CD14-positive monocyte (primary cell): ENCODE data around the gene OSBPL10. TPM values are rescaled to one million over a fixed set of nuclear protein-coding genes. Genes with fewer than 3 reads are reported as not detected.

Source experiments
- DNase-seq, 3 donors: peaks; one replicate each; pipeline ENCODE4 v3.0.0-alpha.2; 2011 to 2022
- H2AFZ ChIP-seq: 2 replicates; pipeline ENCODE4 v1.6.0; 2012; ENCODE audit warnings: mild to moderate bottlenecking, low read depth, low read length, inconsistent platforms; ENCODE audit not compliant: insufficient read depth, poor library complexity, severe bottlenecking
- H3K27ac ChIP-seq, 2 donors: 1 replicate in 1 of 2; 2 replicates in 1 of 2; pipeline ENCODE4 v1.5.1; 2012 to 2013; ENCODE audit warnings: low read length in 2 of 2, control low read depth in 1 of 2, inconsistent platforms in 1 of 2, low read depth in 1 of 2, mild to moderate bottlenecking in 1 of 2
- H3K27me3 ChIP-seq, 2 donors: one replicate each; pipeline versions ENCODE4 v1.6.0 to v1.6.1; 2011 to 2013; ENCODE audit warnings: low read length in 2 of 2; ENCODE audit not compliant: control insufficient read depth in 2 of 2, insufficient read depth in 2 of 2
- H3K36me3 ChIP-seq, 2 donors: replicated peaks in 1 of 2; 1 replicate in 1 of 2; 2 replicates in 1 of 2; pipeline versions ENCODE4 v1.5.1 to v1.6.1; 2012 to 2013; ENCODE audit warnings: low read length in 2 of 2, control low read depth in 1 of 2, inconsistent platforms in 1 of 2, mild to moderate bottlenecking in 1 of 2; ENCODE audit not compliant: insufficient read depth in 2 of 2, control insufficient read depth in 1 of 2
- H3K4me1 ChIP-seq, 2 donors: 1 replicate in 1 of 2; 2 replicates in 1 of 2; pipeline versions ENCODE4 v1.5.1 to v1.6.1; 2012 to 2013; ENCODE audit warnings: low read length in 2 of 2, control low read depth in 1 of 2, inconsistent platforms in 1 of 2, mild to moderate bottlenecking in 1 of 2, moderate library complexity in 1 of 2; ENCODE audit not compliant: insufficient read depth in 2 of 2, control insufficient read depth in 1 of 2
- H3K4me2 ChIP-seq: replicated peaks from 2 replicates; pipeline ENCODE3; 2012; ENCODE audit warnings: low read length, moderate library complexity, mild to moderate bottlenecking; ENCODE audit not compliant: poor library complexity, severe bottlenecking; ENCODE audit errors: extremely low read depth
- H3K4me3 ChIP-seq, 3 experiments: fragments of 200-600 bp in 1 of 3; sonication (generic) in 1 of 3; replicated peaks in 1 of 3; 1 replicate in 2 of 3; 2 replicates in 1 of 3; pipeline ENCODE4 v1.5.1; 2011 to 2013; ENCODE audit warnings: low read length in 3 of 3, mild to moderate bottlenecking in 3 of 3, control low read depth in 2 of 3, low read depth in 2 of 3, inconsistent platforms in 1 of 3, moderate library complexity in 1 of 3
- H3K79me2 ChIP-seq: 2 replicates; pipeline ENCODE4 v1.6.0; 2012; ENCODE audit warnings: mild to moderate bottlenecking, control low read depth, inconsistent platforms, low read length, moderate library complexity; ENCODE audit not compliant: insufficient read depth
- H3K9ac ChIP-seq: 2 replicates; pipeline ENCODE4 v1.6.0; 2017; ENCODE audit warnings: low read length, mild to moderate bottlenecking; ENCODE audit not compliant: insufficient read depth, poor library complexity, severe bottlenecking
- H3K9me3 ChIP-seq, 2 donors: replicated peaks in 1 of 2; 1 replicate in 1 of 2; 2 replicates in 1 of 2; pipeline versions ENCODE4 v1.5.1 to v1.6.1; 2012 to 2013; ENCODE audit warnings: low read length in 2 of 2, control low read depth in 1 of 2; ENCODE audit not compliant: control insufficient read depth in 1 of 2, insufficient read depth in 1 of 2
- H4K20me1 ChIP-seq: 2 replicates; pipeline ENCODE4 v1.6.0; 2012; ENCODE audit warnings: mild to moderate bottlenecking, low read length, control low read depth, moderate library complexity; ENCODE audit not compliant: insufficient read depth
- H3K27ac Mint-ChIP-seq, 7 donors: one replicate each; pipeline ENCODE4 v1.8.0; 2020; ENCODE audit warnings: mild to moderate bottlenecking in 7 of 7, mixed read lengths in 7 of 7, moderate library complexity in 6 of 7, inconsistent platforms in 2 of 7
- H3K27me3 Mint-ChIP-seq, 3 donors: one replicate each; pipeline ENCODE4 v1.8.0; 2021 to 2022; ENCODE audit warnings: low read depth in 3 of 3, mild to moderate bottlenecking in 3 of 3, mixed read lengths in 3 of 3, moderate library complexity in 3 of 3, inconsistent platforms in 1 of 3
- H3K36me3 Mint-ChIP-seq, 2 donors: one replicate each; pipeline ENCODE4 v1.8.0; 2020; ENCODE audit warnings: mixed read lengths in 2 of 2, inconsistent platforms in 1 of 2, mild to moderate bottlenecking in 1 of 2
- H3K4me1 Mint-ChIP-seq: one replicate; pipeline ENCODE4 v1.8.0; 2020; ENCODE audit warnings: mild to moderate bottlenecking, mixed read lengths
- H3K4me3 Mint-ChIP-seq, 2 donors: one replicate each; pipeline ENCODE4 v1.8.0; 2020; ENCODE audit warnings: mild to moderate bottlenecking in 2 of 2, mixed read lengths in 2 of 2, moderate library complexity in 1 of 2
- H3K9me3 Mint-ChIP-seq, 7 donors: one replicate each; pipeline ENCODE4 v1.8.0; 2020 to 2022; ENCODE audit warnings: mixed read lengths in 7 of 7, mild to moderate bottlenecking in 6 of 7, moderate library complexity in 6 of 7, inconsistent platforms in 2 of 7
- WGBS: methylation state at CpG from one replicate; pipeline ENCODE4 v1.1.5; 2013; ENCODE audit warnings: missing lambda C conversion rate; ENCODE audit not compliant: insufficient coverage; 5-methylcytosine and 5-hydroxymethylcytosine counted together
- intact Hi-C, 2 donors: fragments of 100-400 bp; cut with micrococcal nuclease; formaldehyde crosslinking; loops; one replicate each; pipeline versions ENCODE4 v1.15.0 to v1.15.1; 2023
- polyA plus RNA-seq, 3 donors: library from polyadenylated mRNA; depleted of rRNA in 1 of 3; unstranded in 2 of 3; stranded (reverse) in 1 of 3; fragments of 300-500 nt in 2 of 3; fragments of >200 nt in 1 of 3; fragmentation: Illumina TruSeq in 2 of 3; gene quantifications; 1 replicate in 2 of 3; 2 replicates in 1 of 3; pipeline ENCODE4 v1.2.3, GENCODE V29; 2012 to 2021
- TF ChIP-seq, protein P1 (sequence below): fragments of 200-600 bp; IDR thresholded peaks from one replicate; pipeline ENCODE4 v1.8.0; 2022; ENCODE audit warnings: antibody characterized with exemption, mild to moderate bottlenecking

OSBPL10 gene
- polyA plus RNA-seq, 3 donors = 0.03 TPM; not detected in 2

DNA sequence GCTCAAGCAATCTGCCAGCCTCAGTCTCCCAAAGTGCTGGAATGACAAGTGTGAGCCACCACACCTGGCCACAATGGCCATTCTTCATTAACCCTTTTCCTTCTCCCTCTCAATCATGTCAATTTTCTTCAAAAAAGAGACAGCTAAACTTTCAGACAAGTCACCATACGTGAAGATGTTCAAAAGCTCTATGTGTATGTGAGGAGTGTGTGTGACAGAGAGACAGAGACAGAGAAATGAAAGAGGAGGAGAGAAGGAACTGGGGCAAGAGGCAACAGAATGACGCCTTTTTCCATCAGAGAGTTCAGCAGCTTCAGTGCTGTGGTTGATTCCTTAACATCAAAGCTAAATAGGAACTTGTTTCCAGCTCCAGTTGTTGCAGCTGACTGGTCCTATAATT is 27.4 kb downstream of the OSBPL10 start:
- Histone ChIP-seq H3K4me2 (no peak overlapping the region), H3K9ac (no peak overlapping the region), H3K27ac (no peak overlapping the region), H3K27me3 (no peaks in the 10 kb centered on the region), H3K4me1 (no peaks in the 10 kb centered on the region), H3K4me3 (no peak overlapping the region), H3K79me2 (no peaks in the 10 kb centered on the region), H3K9me3 (peaks cover 10 to 14% of the 10 kb centered on the region in 2 donors), H2AFZ (no peak overlapping the region), H4K20me1 (no peaks in the 10 kb centered on the region), H3K36me3 (no peaks in the 10 kb centered on the region)
- Mint-ChIP-seq H3K36me3 (no peaks in the 10 kb centered on the region), H3K4me1 (no peaks in the 10 kb centered on the region), H3K27me3 (peaks cover 1 to 12% (median 4%) of the 10 kb centered on the region in 3 donors), H3K4me3 (no peak overlapping the region), H3K9me3 (peaks cover 0 to 15% (median 9%) of the 10 kb centered on the region in 7 donors), H3K27ac (no peak overlapping the region)
- TF ChIP-seq, protein P1, sequence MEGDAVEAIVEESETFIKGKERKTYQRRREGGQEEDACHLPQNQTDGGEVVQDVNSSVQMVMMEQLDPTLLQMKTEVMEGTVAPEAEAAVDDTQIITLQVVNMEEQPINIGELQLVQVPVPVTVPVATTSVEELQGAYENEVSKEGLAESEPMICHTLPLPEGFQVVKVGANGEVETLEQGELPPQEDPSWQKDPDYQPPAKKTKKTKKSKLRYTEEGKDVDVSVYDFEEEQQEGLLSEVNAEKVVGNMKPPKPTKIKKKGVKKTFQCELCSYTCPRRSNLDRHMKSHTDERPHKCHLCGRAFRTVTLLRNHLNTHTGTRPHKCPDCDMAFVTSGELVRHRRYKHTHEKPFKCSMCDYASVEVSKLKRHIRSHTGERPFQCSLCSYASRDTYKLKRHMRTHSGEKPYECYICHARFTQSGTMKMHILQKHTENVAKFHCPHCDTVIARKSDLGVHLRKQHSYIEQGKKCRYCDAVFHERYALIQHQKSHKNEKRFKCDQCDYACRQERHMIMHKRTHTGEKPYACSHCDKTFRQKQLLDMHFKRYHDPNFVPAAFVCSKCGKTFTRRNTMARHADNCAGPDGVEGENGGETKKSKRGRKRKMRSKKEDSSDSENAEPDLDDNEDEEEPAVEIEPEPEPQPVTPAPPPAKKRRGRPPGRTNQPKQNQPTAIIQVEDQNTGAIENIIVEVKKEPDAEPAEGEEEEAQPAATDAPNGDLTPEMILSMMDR = no peak
- WGBS = 100% methylated on average over 1 of the region's 2 CpGs
- intact Hi-C loops = no loop called here
- DNase-seq = no peak

DNA sequence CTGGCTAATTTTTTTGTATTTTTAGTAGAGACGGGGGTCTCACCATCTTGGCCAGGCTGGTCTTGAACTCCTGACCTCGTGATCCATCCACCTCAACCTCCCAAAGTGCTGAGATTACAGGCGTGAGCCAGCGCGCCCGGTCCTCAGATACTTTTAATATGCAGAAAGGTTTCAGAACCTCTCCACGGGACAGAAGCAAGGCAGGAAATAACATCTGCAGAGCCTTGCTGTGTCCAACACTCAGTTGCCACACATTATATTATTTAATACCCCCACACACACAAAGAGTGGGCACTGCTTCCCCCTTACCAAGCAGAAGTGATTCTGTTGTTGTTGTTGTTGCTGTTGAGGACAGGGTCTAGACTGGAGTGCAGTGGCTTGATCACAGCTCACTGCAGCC is 28.0 kb downstream of the OSBPL10 start:
- Histone ChIP-seq H2AFZ (no peak overlapping the region), H3K27me3 (no peaks in the 10 kb centered on the region), H3K36me3 (no peaks in the 10 kb centered on the region), H4K20me1 (no peaks in the 10 kb centered on the region), H3K27ac (no peak overlapping the region), H3K79me2 (no peaks in the 10 kb centered on the region), H3K9ac (no peak overlapping the region), H3K4me2 (no peak overlapping the region), H3K4me3 (no peak overlapping the region), H3K4me1 (no peaks in the 10 kb centered on the region), H3K9me3 (peaks cover 10 to 14% of the 10 kb centered on the region in 2 donors)
- no peak for DNase-seq
- no peak overlapping the region for H3K4me3 Mint-ChIP-seq
- intact Hi-C loops = no loop called here
- TF ChIP-seq, protein P1 = no peak
- no peaks in the 10 kb centered on the region for H3K4me1 Mint-ChIP-seq
- peaks cover 1 to 12% (median 4%) of the 10 kb centered on the region in 3 donors for H3K27me3 Mint-ChIP-seq
- H3K27ac Mint-ChIP-seq = no peak overlapping the region
- 100% methylated on average over 1 of the region's 7 CpGs for WGBS
- peaks cover 0 to 15% (median 9%) of the 10 kb centered on the region in 7 donors for H3K9me3 Mint-ChIP-seq
- no peaks in the 10 kb centered on the region for H3K36me3 Mint-ChIP-seq
